ENCODE measurements around the gene TSC22D1. TPM values are rescaled to one million over a fixed set of nuclear protein-coding genes. Genes with fewer than 3 reads are reported as not detected.

The TSC22D1 gene
- total RNA-seq, 4 donors from 2014 or later = 153 to 200 (median 182) TPM

GRCh38 chr13:44401577-44401976 lies 174.6 kb downstream of the TSC22D1 start:
- H3K36me3 ChIP-seq = no peaks in the 10 kb centered on the region
- H3K4me3 ChIP-seq = no peak overlapping the region
- H3K4me1 ChIP-seq = no peaks in the 10 kb centered on the region
- no peak for TF ChIP-seq CTCF (IDR thresholded peaks at IDR 0.05)
- TF ChIP-seq POLR2A (IDR thresholded peaks at IDR 0.05) = no peak
- no peaks in the 10 kb centered on the region for H3K9me3 ChIP-seq
- intact Hi-C loops (cut with DNase I; ENCODE audit: low total_unique reads) = no loop called here
- H3K27ac ChIP-seq = no peak overlapping the region
- DNase-seq = no peak
- H3K27me3 ChIP-seq = no peaks in the 10 kb centered on the region

GRCh38 chr13:44400736-44401135 lies 175.4 kb downstream of the TSC22D1 start:
- intact Hi-C loops (cut with DNase I; ENCODE audit: low total_unique reads) = no loop called here
- H3K27ac ChIP-seq = no peak overlapping the region
- no peaks in the 10 kb centered on the region for H3K9me3 ChIP-seq
- no peaks in the 10 kb centered on the region for H3K27me3 ChIP-seq
- H3K4me1 ChIP-seq = no peaks in the 10 kb centered on the region
- no peak overlapping the region for H3K4me3 ChIP-seq
- no peaks in the 10 kb centered on the region for H3K36me3 ChIP-seq
- no peak for DNase-seq
- TF ChIP-seq CTCF (IDR thresholded peaks at IDR 0.05) (no peak), POLR2A (IDR thresholded peaks at IDR 0.05) (no peak)

- H3K36me3 ChIP-seq = no peaks in the 10 kb centered on the region
- no peak overlapping the region for H3K27ac ChIP-seq
- no peaks in the 10 kb centered on the region for H3K4me1 ChIP-seq
- intact Hi-C loops (cut with DNase I; ENCODE audit: low total_unique reads) = no loop called here
- no peaks in the 10 kb centered on the region for H3K27me3 ChIP-seq
- no peaks in the 10 kb centered on the region for H3K9me3 ChIP-seq
- no peak for DNase-seq
- TF ChIP-seq CTCF (IDR thresholded peaks at IDR 0.05) = no peak
- H3K4me3 ChIP-seq = no peak overlapping the region
Measured at GRCh38 chr13:44399074-44399473, 177.1 kb downstream of the TSC22D1 start.

- TF ChIP-seq CTCF (IDR thresholded peaks at IDR 0.05) (no peak), POLR2A (IDR thresholded peaks at IDR 0.05) (no peak)
- Histone ChIP-seq H3K9me3 (no peaks in the 10 kb centered on the region), H3K36me3 (no peaks in the 10 kb centered on the region), H3K27me3 (no peaks in the 10 kb centered on the region), H3K4me3 (no peak overlapping the region), H3K27ac (no peak overlapping the region), H3K4me1 (no peaks in the 10 kb centered on the region)
- DNase-seq = no peak
- intact Hi-C loops (cut with DNase I; ENCODE audit: low total_unique reads) = no loop called here
Measured at GRCh38 chr13:44398606-44399005, 177.5 kb downstream of the TSC22D1 start.

GRCh38 chr13:44397766-44398223 lies 178.3 kb downstream of the TSC22D1 start:
- intact Hi-C loops (cut with DNase I; ENCODE audit: low total_unique reads) = no loop called here
- Histone ChIP-seq H3K4me1 (no peaks in the 10 kb centered on the region), H3K27ac (peak overlapping the region; percentile 66 to 74), H3K4me3 (no peak overlapping the region), H3K36me3 (no peaks in the 10 kb centered on the region), H3K27me3 (no peaks in the 10 kb centered on the region), H3K9me3 (no peaks in the 10 kb centered on the region)
- TF ChIP-seq CTCF (IDR thresholded peaks at IDR 0.05) (no peak), POLR2A (IDR thresholded peaks at IDR 0.05) (no peak)
- DNase-seq = no peak
